Measurements from ENCODE around the gene ENDOD1.

DNA sequence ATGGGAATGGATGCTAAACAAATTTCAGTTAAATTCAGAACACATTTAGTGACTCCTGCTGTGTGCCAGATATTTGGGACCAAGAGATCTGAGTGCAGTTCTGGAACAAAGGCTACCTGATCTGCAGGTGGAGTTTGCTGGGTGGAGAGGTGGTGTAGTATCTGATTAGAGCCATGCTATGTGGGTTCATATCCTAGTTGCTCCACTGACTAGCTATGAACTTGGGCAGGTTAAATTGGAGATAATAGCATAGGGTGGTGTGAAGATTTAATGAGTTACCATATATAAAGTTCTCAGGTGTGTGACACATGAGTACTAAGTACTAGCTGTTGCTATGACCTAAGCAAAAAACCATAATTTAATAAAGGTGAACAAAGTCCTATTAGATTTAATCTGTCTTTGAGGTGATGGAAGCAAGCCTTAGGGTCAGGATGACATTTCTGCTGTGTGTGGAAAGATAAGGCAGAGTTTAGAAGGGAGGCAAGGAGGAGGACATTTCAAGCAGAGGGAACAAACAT, 2.1 kb downstream of the ENDOD1 start:
- TF ChIP-seq POLR2A (IDR thresholded peaks at IDR 0.05): no peak
- TF ChIP-seq, protein P1, sequence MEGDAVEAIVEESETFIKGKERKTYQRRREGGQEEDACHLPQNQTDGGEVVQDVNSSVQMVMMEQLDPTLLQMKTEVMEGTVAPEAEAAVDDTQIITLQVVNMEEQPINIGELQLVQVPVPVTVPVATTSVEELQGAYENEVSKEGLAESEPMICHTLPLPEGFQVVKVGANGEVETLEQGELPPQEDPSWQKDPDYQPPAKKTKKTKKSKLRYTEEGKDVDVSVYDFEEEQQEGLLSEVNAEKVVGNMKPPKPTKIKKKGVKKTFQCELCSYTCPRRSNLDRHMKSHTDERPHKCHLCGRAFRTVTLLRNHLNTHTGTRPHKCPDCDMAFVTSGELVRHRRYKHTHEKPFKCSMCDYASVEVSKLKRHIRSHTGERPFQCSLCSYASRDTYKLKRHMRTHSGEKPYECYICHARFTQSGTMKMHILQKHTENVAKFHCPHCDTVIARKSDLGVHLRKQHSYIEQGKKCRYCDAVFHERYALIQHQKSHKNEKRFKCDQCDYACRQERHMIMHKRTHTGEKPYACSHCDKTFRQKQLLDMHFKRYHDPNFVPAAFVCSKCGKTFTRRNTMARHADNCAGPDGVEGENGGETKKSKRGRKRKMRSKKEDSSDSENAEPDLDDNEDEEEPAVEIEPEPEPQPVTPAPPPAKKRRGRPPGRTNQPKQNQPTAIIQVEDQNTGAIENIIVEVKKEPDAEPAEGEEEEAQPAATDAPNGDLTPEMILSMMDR (IDR thresholded peaks at IDR 0.05): no peak

All from esophagus squamous epithelium (tissue), 4 donors.